ENCODE data around the gene ACP5. TPM values are rescaled to one million over a fixed set of nuclear protein-coding genes. Genes with fewer than 3 reads are reported as not detected.

ACP5 gene
- total RNA-seq, 1 experiment from 2014 or later, result 0.85 TPM

GRCh38 chr19:11538232-11539036, 39.0 kb downstream of the ACP5 start, which contains the start of gene CNN1:
Gene CNN1, plus strand, starts transcription at chr19:11538851. Its CDS starts 77 bp downstream, at chr19:11538928.
- Histone ChIP-seq H3K4me1 (ENCODE audit: control insufficient read depth, insufficient read depth, low read length) (no peaks in the 10 kb centered on the region; the same call in none of the 2 replicates), H3K36me3 (ENCODE audit: control insufficient read depth, insufficient read depth, low read length) (no peaks in the 10 kb centered on the region), H3K27ac (ENCODE audit: low read length) (no peak within 1 kb of the TSS), H3K27me3 (ENCODE audit: control insufficient read depth, insufficient read depth, low read length) (no peaks in the 10 kb centered on the region), H3K4me3 (ENCODE audit: low read depth in 2 of 2, low read length in 2 of 2) (peak within 1 kb of the TSS in 1 of 2 experiments; percentile 18; a peak in 1 of 4 replicates), H3K9me3 (ENCODE audit: control insufficient read depth, insufficient read depth, low read depth, low read length) (no peaks in the 10 kb centered on the region)
- no TSS peak for BruUV-seq (replicated peaks)
- ATAC-seq (0 out of 2 replicates have a peak, but pooled peaks have one; percentile 23), DNase-seq (ENCODE audit: low read depth, low spot score) (no peak)
- intact Hi-C loops (cut with micrococcal nuclease; ENCODE audit: unreplicated experiment) (no loop called here), in situ Hi-C loops (cut with HindIII; ENCODE audit: low pct_unique_long_range_greater_than_20kb, low sequenced_read_pairs) (no loop called here)
- CTCF ChIA-PET, result interaction anchor here (0.6 kb wide), 1 partner anchor 43 kb away, joined by 3 read pairs; no protein-coding TSS in a partner anchor
- TF ChIP-seq SIN3A (IDR thresholded peaks at IDR 0.05; ENCODE audit: borderline replicate concordance, insufficient read depth, low read depth, low read length) (no peak), POLR2AphosphoS5 (IDR thresholded peaks at IDR 0.05; ENCODE audit: low read depth, low read length) (no peak), TCF7L2 (IDR thresholded peaks at IDR 0.05; ENCODE audit: low read depth, low read length) (no peak), REST (IDR thresholded peaks at IDR 0.05; ENCODE audit: insufficient read depth in 1 of 2, low read depth in 2 of 2, low read length in 1 of 2) (no peak)
- TF ChIP-seq, protein P1, sequence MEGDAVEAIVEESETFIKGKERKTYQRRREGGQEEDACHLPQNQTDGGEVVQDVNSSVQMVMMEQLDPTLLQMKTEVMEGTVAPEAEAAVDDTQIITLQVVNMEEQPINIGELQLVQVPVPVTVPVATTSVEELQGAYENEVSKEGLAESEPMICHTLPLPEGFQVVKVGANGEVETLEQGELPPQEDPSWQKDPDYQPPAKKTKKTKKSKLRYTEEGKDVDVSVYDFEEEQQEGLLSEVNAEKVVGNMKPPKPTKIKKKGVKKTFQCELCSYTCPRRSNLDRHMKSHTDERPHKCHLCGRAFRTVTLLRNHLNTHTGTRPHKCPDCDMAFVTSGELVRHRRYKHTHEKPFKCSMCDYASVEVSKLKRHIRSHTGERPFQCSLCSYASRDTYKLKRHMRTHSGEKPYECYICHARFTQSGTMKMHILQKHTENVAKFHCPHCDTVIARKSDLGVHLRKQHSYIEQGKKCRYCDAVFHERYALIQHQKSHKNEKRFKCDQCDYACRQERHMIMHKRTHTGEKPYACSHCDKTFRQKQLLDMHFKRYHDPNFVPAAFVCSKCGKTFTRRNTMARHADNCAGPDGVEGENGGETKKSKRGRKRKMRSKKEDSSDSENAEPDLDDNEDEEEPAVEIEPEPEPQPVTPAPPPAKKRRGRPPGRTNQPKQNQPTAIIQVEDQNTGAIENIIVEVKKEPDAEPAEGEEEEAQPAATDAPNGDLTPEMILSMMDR (IDR thresholded peaks at IDR 0.05), result no peak
- POLR2A ChIA-PET, result interaction anchor here (0.6 kb wide), 1 partner anchor 13 kb away, joined by 13 read pairs; no protein-coding TSS in a partner anchor

DNA sequence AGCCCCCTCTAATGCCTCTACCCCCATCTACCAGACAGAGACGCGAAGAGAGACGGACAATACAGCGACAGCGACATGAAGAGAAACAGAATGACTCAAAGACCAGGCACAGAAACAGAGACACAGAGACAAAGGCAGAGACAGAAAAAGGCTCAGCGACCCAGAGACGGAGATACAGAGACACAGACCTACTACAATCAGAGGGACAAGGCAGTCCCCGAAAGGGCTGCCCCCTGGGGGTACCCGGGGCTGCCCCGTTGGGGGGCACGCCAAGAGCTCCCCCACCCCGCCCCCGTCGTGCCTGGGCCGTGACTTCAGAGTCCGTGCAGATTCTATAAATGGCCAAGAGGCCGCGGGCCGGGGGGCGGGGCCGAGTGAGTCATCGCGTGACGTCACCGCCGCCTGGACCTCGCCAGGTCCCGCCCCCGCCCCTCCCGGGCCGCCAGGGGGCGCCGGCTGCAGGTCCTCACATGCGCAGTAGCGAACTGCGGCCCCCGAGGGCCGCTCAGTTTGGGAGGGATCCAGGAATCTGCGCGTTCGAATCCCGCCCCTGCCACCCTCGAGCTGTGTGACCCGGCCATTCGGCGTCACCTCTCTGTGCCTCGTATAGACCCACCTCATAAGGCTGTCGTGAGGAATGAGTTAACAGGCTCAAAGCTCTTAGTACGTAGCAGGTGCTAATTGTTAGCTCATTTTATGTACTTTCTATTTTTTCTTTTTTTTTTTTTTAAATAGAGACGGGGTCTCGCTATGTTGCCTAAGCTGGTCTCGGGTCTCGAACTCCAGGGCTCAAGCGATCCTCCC, 41.5 kb downstream of the ACP5 start:
- H3K27ac ChIP-seq (ENCODE audit: low read length), result peak overlapping the region; percentile 85
- no peaks in the 10 kb centered on the region for H3K36me3 ChIP-seq (ENCODE audit: control insufficient read depth, insufficient read depth, low read length)
- CTCF ChIA-PET, result interaction anchor here (1.6 kb wide), 1 partner anchor 14 kb away, joined by 6 read pairs; no protein-coding TSS in a partner anchor
- in situ Hi-C loops (cut with HindIII; ENCODE audit: low pct_unique_long_range_greater_than_20kb, low sequenced_read_pairs), result no loop called here
- H3K9me3 ChIP-seq (ENCODE audit: control insufficient read depth, insufficient read depth, low read depth, low read length), result no peaks in the 10 kb centered on the region
- BruUV-seq (replicated peaks), result no TSS peak
- POLR2A ChIA-PET, result no interaction called here
- peak; percentile 22 for DNase-seq (ENCODE audit: low read depth, low spot score)
- H3K27me3 ChIP-seq (ENCODE audit: control insufficient read depth, insufficient read depth, low read length), result no peaks in the 10 kb centered on the region
- H3K4me3 ChIP-seq (ENCODE audit: low read depth in 2 of 2, low read length in 2 of 2), result peak overlapping the region; percentile 30 to 57
- intact Hi-C loops (cut with micrococcal nuclease; ENCODE audit: unreplicated experiment), result no loop called here
- no peaks in the 10 kb centered on the region; the same call in none of the 2 replicates for H3K4me1 ChIP-seq (ENCODE audit: control insufficient read depth, insufficient read depth, low read length)
- ATAC-seq, result peak; percentile 83
- TF ChIP-seq REST (IDR thresholded peaks at IDR 0.05; ENCODE audit: insufficient read depth in 1 of 2, low read depth in 2 of 2, low read length in 1 of 2), result no peak
- TF ChIP-seq, protein P1 (IDR thresholded peaks at IDR 0.05), result peak; percentile 95
- TF ChIP-seq TCF7L2 (IDR thresholded peaks at IDR 0.05; ENCODE audit: low read depth, low read length), result no peak
- no peak for TF ChIP-seq SIN3A (IDR thresholded peaks at IDR 0.05; ENCODE audit: borderline replicate concordance, insufficient read depth, low read depth, low read length)
- TF ChIP-seq POLR2AphosphoS5 (IDR thresholded peaks at IDR 0.05; ENCODE audit: low read depth, low read length), result 0 out of 2 replicates have a peak, but pooled peaks have one; percentile 31

All from Panc1 (cell line).